Uterus (tissue), 2 donors: Measurements from ENCODE around the gene TLR2.

Experiments used
- CTCF ChIP-seq, 4 experiments: fragments of 200-600 bp in 2 of 4; fragments of 450-650 bp in 2 of 4; sonication (generic) in 2 of 4; IDR thresholded peaks; one replicate each; pipeline ENCODE4 v1.5.1; 2016 to 2019; ENCODE audit warnings: antibody characterized with exemption in 4 of 4, mild to moderate bottlenecking in 2 of 4, moderate library complexity in 1 of 4
- POLR2A ChIP-seq, 2 donors: fragments of 450-650 bp; IDR thresholded peaks; one replicate each; pipeline ENCODE4 v1.6.1; 2016; ENCODE audit warnings: antibody characterized with exemption in 2 of 2, mild to moderate bottlenecking in 1 of 2, moderate library complexity in 1 of 2

- TF ChIP-seq POLR2A (IDR thresholded peaks at IDR 0.05), result no peak
- no peak for TF ChIP-seq CTCF (IDR thresholded peaks at IDR 0.05)
Measured at GRCh38 chr4:153725136-153725830, 41.2 kb downstream of the TLR2 start.
